Gastroesophageal sphincter (tissue), 3 donors: Measurements from ENCODE around the gene FREY1.

ENCODE experiments used
- CTCF ChIP-seq, 4 experiments: fragments of 200-600 bp in 2 of 4; fragments of 450-650 bp in 2 of 4; sonication (generic) in 1 of 4; IDR thresholded peaks; one replicate each; pipeline ENCODE4 v1.5.1; 2017 to 2019; ENCODE audit warnings: antibody characterized with exemption in 4 of 4, mild to moderate bottlenecking in 2 of 4, moderate library complexity in 2 of 4
- EP300 ChIP-seq: sonication (generic); formaldehyde crosslinking; IDR thresholded peaks from one replicate; pipeline ENCODE4 v1.6.1; 2017; ENCODE audit warnings: antibody characterized with exemption, mild to moderate bottlenecking
- POLR2A ChIP-seq, 2 donors: fragments of 450-650 bp; IDR thresholded peaks; one replicate each; pipeline ENCODE4 v1.6.1; 2017; ENCODE audit warnings: antibody characterized with exemption in 2 of 2, mild to moderate bottlenecking in 2 of 2, moderate library complexity in 1 of 2
- POLR2AphosphoS5 ChIP-seq: sonication (generic); formaldehyde crosslinking; IDR thresholded peaks from one replicate; pipeline ENCODE4 v1.6.1; 2017; ENCODE audit warnings: antibody characterized with exemption

GRCh38 chr11:45930031-45930794, 23.1 kb upstream of the FREY1 start:
- TF ChIP-seq CTCF (IDR thresholded peaks at IDR 0.05), result no peak
- TF ChIP-seq POLR2A (IDR thresholded peaks at IDR 0.05), result no peak
- TF ChIP-seq EP300, result no peak
- TF ChIP-seq POLR2AphosphoS5, result no peak
